OCI-LY7 (cell line): ENCODE data around the gene RAD51B.

Source experiments
- CTCF ChIP-seq: fragments of 200-600 bp; sonication (generic); conservative IDR thresholded peaks from 2 replicates; pipeline ENCODE4 v1.5.1; 2014; ENCODE audit warnings: mild to moderate bottlenecking, antibody characterized with exemption, low read length, moderate library complexity, mixed read lengths
- EZH2phosphoT487 ChIP-seq: fragments of 200-600 bp; sonication (generic); IDR thresholded peaks from 2 replicates; pipeline ENCODE4 v1.6.1; 2018; ENCODE audit warnings: low read depth, borderline replicate concordance, mild to moderate bottlenecking, mixed run types, antibody characterized with exemption, low read length, moderate library complexity, mixed read lengths

- TF ChIP-seq CTCF = no peak
- TF ChIP-seq EZH2phosphoT487 = no peak
Observed at GRCh38 chr14:68772761-68773381, 953.3 kb downstream of the RAD51B start.
